Fibroblast of mammary gland (primary cell): ENCODE data around the gene GCHFR.

Source experiments
- DNase-seq: peaks from one replicate; pipeline ENCODE4 v3.0.0-alpha.2; 2010; ENCODE audit warnings: low read depth
- H3K4me3 ChIP-seq: 2 replicates; pipeline ENCODE4 v1.5.1; 2011; ENCODE audit warnings: low read depth, mild to moderate bottlenecking, low read length, moderate library complexity; ENCODE audit not compliant: control insufficient read depth
- CTCF ChIP-seq: conservative IDR thresholded peaks from 2 replicates; pipeline ENCODE4 v1.5.1; 2011; ENCODE audit warnings: low read depth, low read length, inconsistent platforms; ENCODE audit not compliant: control insufficient read depth, insufficient read depth

Gene GCHFR

GRCh38 chr15:40769274-40770146, 5.6 kb downstream of the GCHFR start, which contains the start of gene C15orf62:
Gene C15orf62 (plus strand): TSS chr15:40769980. CDS start chr15:40770496, 516 bp downstream.
- peak; percentile 31 for DNase-seq
- TF ChIP-seq CTCF = no peak
- no peak within 1 kb of the TSS for H3K4me3 ChIP-seq

GRCh38 chr15:40770147-40770721, 6.4 kb downstream of the GCHFR start:
- H3K4me3 ChIP-seq = no peak overlapping the region
- no peak for TF ChIP-seq CTCF
- no peak for DNase-seq

GRCh38 chr15:40771242-40771641, 7.4 kb downstream of the GCHFR start:
- no peak for TF ChIP-seq CTCF
- H3K4me3 ChIP-seq = no peak overlapping the region
- no peak for DNase-seq

GRCh38 chr15:40772014-40772413, 8.1 kb downstream of the GCHFR start:
- no peak for DNase-seq
- no peak for TF ChIP-seq CTCF
- no peak overlapping the region for H3K4me3 ChIP-seq

- no peak for DNase-seq
- TF ChIP-seq CTCF = no peak
- H3K4me3 ChIP-seq = no peak overlapping the region
Observed at GRCh38 chr15:40773496-40773895, 9.6 kb downstream of the GCHFR start.

GRCh38 chr15:40773902-40774301, 10.0 kb downstream of the GCHFR start:
- H3K4me3 ChIP-seq = no peak overlapping the region
- TF ChIP-seq CTCF = no peak
- DNase-seq = no peak
